Adipocyte (in vitro differentiated cells): ENCODE results near the gene TMEM163.
"Not testable (repeated sequence)": the region's sequence is repeated elsewhere in the genome, so short reads cannot be mapped to it uniquely, and the experiment has no call there.

Experiments
- DNase-seq: peaks from one replicate; pipeline ENCODE4 v3.0.0-alpha.2; 2015; ENCODE audit warnings: low read depth
- H3K27me3 ChIP-seq: replicated peaks from 2 replicates; pipeline ENCODE4 v1.7.0; 2013; ENCODE audit warnings: mild to moderate bottlenecking, low read length, moderate library complexity; ENCODE audit not compliant: control insufficient read depth, insufficient read depth
- H3K36me3 ChIP-seq: 2 replicates; pipeline ENCODE4 v1.7.0; 2013; ENCODE audit warnings: low read length, mild to moderate bottlenecking, moderate library complexity; ENCODE audit not compliant: control insufficient read depth, insufficient read depth, severe bottlenecking
- H3K4me1 ChIP-seq: 2 replicates; pipeline ENCODE4 v1.7.0; 2013; ENCODE audit warnings: mild to moderate bottlenecking, low read length, moderate library complexity; ENCODE audit not compliant: control insufficient read depth, insufficient read depth
- H3K4me3 ChIP-seq: 2 replicates; pipeline ENCODE4 v1.7.0; 2013; ENCODE audit warnings: mild to moderate bottlenecking, low read length, moderate library complexity
- H3K9ac ChIP-seq: 2 replicates; pipeline ENCODE4 v1.7.0; 2013; ENCODE audit warnings: mild to moderate bottlenecking, low read length, moderate library complexity
- H3K9me3 ChIP-seq: 2 replicates; pipeline ENCODE4 v1.7.0; 2013; ENCODE audit warnings: mild to moderate bottlenecking, low read length, moderate library complexity; ENCODE audit not compliant: control insufficient read depth

TMEM163 gene

GRCh38 chr2:134498654-134499053 lies 220.1 kb downstream of the TMEM163 start:
- no peak overlapping the region for H3K9ac ChIP-seq
- H3K27me3 ChIP-seq, result peaks cover 7% of the 10 kb centered on the region
- no peaks in the 10 kb centered on the region for H3K36me3 ChIP-seq
- no peak overlapping the region for H3K4me3 ChIP-seq
- peaks cover 3% of the 10 kb centered on the region for H3K9me3 ChIP-seq
- no peaks in the 10 kb centered on the region for H3K4me1 ChIP-seq
- DNase-seq, result no peak

- H3K4me1 ChIP-seq, result no peaks in the 10 kb centered on the region
- H3K4me3 ChIP-seq, result no peak overlapping the region
- H3K9ac ChIP-seq, result no peak overlapping the region
- H3K9me3 ChIP-seq, result no peaks in the 10 kb centered on the region
- DNase-seq, result no peak
- H3K27me3 ChIP-seq, result peaks cover 20% of the 10 kb centered on the region
- H3K36me3 ChIP-seq, result no peaks in the 10 kb centered on the region
These were observed 225.0 kb downstream of the TMEM163 start for GRCh38 chr2:134493797-134494196.

GRCh38 chr2:134491771-134492441 lies 226.9 kb downstream of the TMEM163 start:
- H3K4me1 ChIP-seq, result no peaks in the 10 kb centered on the region
- H3K4me3 ChIP-seq, result no peak overlapping the region
- no peak for DNase-seq
- H3K27me3 ChIP-seq, result peaks cover 20% of the 10 kb centered on the region
- H3K36me3 ChIP-seq, result no peaks in the 10 kb centered on the region
- no peaks in the 10 kb centered on the region for H3K9me3 ChIP-seq
- H3K9ac ChIP-seq, result no peak overlapping the region

GRCh38 chr2:134491022-134491421 lies 227.8 kb downstream of the TMEM163 start:
- Histone ChIP-seq H3K4me3 (no peak overlapping the region), H3K36me3 (no peaks in the 10 kb centered on the region), H3K9me3 (no peaks in the 10 kb centered on the region), H3K27me3 (peaks cover 20% of the 10 kb centered on the region), H3K4me1 (no peaks in the 10 kb centered on the region), H3K9ac (no peak overlapping the region)
- DNase-seq, result no peak

GRCh38 chr2:134490559-134490958 lies 228.2 kb downstream of the TMEM163 start:
- Histone ChIP-seq H3K4me3 (no peak overlapping the region), H3K36me3 (no peaks in the 10 kb centered on the region), H3K9ac (no peak overlapping the region), H3K9me3 (no peaks in the 10 kb centered on the region), H3K4me1 (no peaks in the 10 kb centered on the region), H3K27me3 (peaks cover 20% of the 10 kb centered on the region)
- no peak for DNase-seq

GRCh38 chr2:134489732-134490384 lies 228.9 kb downstream of the TMEM163 start:
- Histone ChIP-seq H3K27me3 (peaks cover 20% of the 10 kb centered on the region), H3K4me1 (no peaks in the 10 kb centered on the region), H3K36me3 (no peaks in the 10 kb centered on the region), H3K9me3 (no peaks in the 10 kb centered on the region), H3K4me3 (no peak overlapping the region), H3K9ac (no peak overlapping the region)
- no peak for DNase-seq

GRCh38 chr2:134482766-134483340 lies 235.9 kb downstream of the TMEM163 start:
- H3K9ac ChIP-seq, result no peak overlapping the region
- no peaks in the 10 kb centered on the region for H3K4me1 ChIP-seq
- H3K9me3 ChIP-seq, result no peaks in the 10 kb centered on the region
- H3K27me3 ChIP-seq, result peaks cover 8% of the 10 kb centered on the region
- no peaks in the 10 kb centered on the region for H3K36me3 ChIP-seq
- no peak for DNase-seq
- no peak overlapping the region for H3K4me3 ChIP-seq

- Histone ChIP-seq H3K4me1 (no peaks in the 10 kb centered on the region), H3K9me3 (no peaks in the 10 kb centered on the region), H3K36me3 (no peaks in the 10 kb centered on the region), H3K27me3 (peaks cover 8% of the 10 kb centered on the region), H3K4me3 (no peak overlapping the region), H3K9ac (no peak overlapping the region)
- no peak for DNase-seq
These were observed 236.6 kb downstream of the TMEM163 start for GRCh38 chr2:134482131-134482723.

GRCh38 chr2:134479696-134480330 lies 239.0 kb downstream of the TMEM163 start:
- Histone ChIP-seq H3K4me1 (no peaks in the 10 kb centered on the region), H3K9me3 (no peaks in the 10 kb centered on the region), H3K36me3 (no peaks in the 10 kb centered on the region), H3K9ac (no peak overlapping the region), H3K27me3 (peaks cover 8% of the 10 kb centered on the region), H3K4me3 (no peak overlapping the region)
- DNase-seq, result no peak

- H3K4me1 ChIP-seq, H3K27me3 ChIP-seq, H3K9ac ChIP-seq, DNase-seq, H3K36me3 ChIP-seq, H3K4me3 ChIP-seq: not testable (repeated sequence)
- peaks cover 14% of the 10 kb centered on the region for H3K9me3 ChIP-seq
These were observed 241.8 kb downstream of the TMEM163 start for GRCh38 chr2:134476982-134477381.

GRCh38 chr2:134470561-134471168 lies 248.1 kb downstream of the TMEM163 start:
- no peak overlapping the region for H3K4me3 ChIP-seq
- no peaks in the 10 kb centered on the region for H3K4me1 ChIP-seq
- peaks cover 14% of the 10 kb centered on the region for H3K9me3 ChIP-seq
- peaks cover 8% of the 10 kb centered on the region for H3K27me3 ChIP-seq
- H3K9ac ChIP-seq, result no peak overlapping the region
- DNase-seq, result no peak
- no peaks in the 10 kb centered on the region for H3K36me3 ChIP-seq
